HG03175 (cell line): ENCODE measurements around the gene KLC3.
"Not testable (repeated sequence)": the region's sequence is repeated elsewhere in the genome, so short reads cannot be mapped to it uniquely, and the experiment has no call there.

Experiments used
- ATAC-seq: cut with Tn5 transposase; IDR thresholded peaks from one replicate; pipeline ENCODE4 v1.9.1; 2021; ENCODE audit warnings: mild to moderate bottlenecking, moderate library complexity; ENCODE audit not compliant: unreplicated experiment

The KLC3 gene

DNA sequence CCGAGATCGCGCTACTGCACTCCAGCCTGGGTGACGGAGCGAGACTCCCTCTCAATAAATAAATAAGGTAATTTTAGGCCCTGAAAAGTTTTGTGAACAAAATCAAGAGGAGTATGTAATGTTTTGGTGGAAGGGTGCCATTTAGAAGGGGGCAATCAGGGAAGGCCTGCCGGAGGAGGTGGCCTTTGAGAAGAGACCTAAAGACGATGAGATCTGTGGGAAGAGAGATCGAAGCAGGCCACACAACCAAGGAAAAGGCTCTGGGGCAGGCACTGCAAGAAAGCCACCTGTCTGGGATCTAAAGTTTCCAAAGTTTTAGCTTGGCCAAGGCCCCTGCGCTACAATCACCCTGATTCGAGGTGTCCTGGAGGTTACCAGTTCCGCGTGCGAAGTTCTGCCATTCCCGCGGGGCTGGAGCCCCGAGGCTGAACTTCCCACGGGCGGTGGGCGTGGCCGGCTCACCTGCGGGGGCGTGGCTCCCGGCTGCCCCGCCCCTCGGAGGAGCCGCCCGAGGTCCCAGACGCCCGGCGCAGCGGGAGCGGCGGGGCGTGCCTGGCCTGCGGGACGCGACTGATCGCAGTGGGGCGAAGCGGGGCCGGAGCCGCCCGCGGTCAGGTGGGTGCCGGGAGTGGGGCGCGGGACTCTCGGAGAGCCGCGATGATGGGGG, at the start of gene KLC3:
KLC3 (plus strand) TSS at position 519 of the 667 bp plus-strand sequence. CDS start 4,792 bp downstream, outside the sequence.
- ATAC-seq = no peak

DNA sequence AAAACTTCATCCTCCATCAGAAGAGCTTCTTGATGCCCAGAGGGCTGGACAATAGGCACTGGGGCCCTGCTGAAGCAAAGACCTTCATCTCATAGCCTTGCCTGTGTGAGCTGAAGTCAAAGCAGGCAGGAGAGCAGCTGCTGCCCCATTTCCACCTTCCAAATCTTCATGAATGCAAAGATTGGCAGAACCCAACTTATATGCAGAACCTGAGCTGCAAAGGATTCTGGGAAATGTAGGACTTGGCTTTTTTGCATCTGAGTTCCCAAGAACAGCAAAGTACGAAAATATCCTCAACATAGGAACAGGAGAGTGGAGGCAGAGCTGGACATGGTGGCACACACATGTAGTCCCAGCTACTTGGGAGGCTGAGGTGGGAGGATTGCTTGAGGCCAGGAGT, 48.7 kb upstream of the KLC3 start:
- ATAC-seq = no peak

DNA sequence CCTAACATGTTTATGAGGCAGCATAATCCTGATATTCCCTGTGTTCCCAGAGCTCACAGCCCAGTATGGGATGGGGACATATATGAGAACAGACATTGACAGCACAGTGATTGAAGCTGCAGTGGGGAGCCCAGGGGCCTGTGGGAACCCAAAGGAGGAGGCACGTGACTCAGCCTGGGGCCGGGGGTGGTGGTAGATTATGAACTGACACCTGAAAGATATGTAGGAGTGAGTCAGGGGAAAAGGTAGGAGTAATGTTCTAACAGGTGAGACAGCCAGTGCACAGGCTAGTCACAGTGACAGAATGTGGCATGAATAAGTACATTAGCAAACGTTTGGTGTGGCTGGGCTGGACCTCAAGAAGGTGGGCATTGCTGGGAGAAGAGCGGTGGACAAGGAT, 46.9 kb upstream of the KLC3 start:
- no peak for ATAC-seq

DNA sequence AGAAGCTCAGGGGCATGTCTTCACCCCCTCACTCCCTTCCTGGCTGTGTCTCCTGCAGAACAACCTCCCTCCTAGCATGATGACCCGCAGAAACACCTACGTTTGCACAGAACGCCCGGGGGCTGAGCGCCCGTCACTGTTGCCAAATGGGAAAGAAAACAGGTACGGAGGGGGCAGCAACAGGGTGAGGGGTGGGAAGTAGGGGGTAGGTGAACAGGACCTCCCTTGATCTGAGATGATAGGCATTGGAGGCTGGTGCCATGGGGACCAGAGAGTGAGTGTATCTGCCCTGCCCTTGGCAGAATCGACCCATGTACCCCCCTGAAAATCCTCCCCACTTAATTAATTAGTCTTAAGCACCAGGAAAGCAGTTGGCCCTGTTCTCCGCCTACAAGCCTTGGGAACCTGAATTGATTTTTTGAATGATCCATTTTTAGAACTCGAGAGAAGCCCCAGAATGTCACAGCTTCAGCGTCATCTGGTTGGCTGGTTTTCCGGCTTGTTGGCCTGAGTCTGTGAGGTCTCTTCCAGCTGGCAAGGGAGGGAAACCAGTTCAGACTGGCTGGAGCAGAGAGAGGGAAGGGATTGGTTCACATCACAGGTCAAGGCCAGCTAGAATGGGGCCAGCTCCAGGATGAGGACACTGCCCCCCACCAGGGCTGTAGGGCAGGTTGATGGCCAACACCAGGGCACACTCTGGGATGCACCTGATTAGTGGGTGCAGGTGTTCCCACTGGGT, 46.1 kb upstream of the KLC3 start:
- ATAC-seq = no peak

DNA sequence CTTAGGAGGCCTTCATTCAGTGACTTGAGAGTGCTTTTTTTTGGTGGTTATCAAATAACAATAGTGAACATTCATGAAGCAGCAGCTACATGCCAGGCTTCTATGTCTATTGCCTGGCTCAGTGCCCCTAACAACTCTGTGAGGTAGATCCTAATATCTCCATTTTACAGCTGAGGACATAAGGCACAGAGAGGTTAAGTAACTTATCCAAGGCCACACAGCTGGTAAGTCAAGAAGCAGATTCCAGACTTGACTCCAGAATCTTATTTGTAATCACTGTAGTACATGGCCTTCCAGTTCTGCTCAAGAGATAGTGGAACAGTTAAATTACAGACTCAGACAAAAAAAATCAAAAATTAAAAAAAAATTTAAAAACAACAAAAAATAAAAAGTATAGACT, 44.7 kb upstream of the KLC3 start:
- ATAC-seq = no peak

DNA sequence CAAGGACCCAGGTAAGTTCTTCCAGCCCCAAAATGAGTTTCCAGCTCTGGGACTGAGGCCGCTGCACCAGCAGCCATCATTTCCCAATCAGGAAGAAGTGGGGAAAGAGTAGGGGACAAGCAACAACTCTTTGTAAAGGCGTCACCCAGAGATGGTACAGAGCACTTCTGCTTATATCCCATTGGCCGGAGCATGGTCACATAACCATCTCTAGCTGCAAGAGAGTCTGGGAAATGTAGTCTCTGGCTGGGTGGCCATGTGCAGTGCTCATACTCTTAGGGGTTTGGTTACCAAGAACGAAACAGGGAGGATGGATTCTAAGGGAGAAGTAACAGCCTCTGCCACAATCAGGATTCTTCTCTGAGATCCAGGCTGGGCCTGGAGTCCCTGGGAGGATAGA, 44.2 kb upstream of the KLC3 start:
- ATAC-seq = no peak

DNA sequence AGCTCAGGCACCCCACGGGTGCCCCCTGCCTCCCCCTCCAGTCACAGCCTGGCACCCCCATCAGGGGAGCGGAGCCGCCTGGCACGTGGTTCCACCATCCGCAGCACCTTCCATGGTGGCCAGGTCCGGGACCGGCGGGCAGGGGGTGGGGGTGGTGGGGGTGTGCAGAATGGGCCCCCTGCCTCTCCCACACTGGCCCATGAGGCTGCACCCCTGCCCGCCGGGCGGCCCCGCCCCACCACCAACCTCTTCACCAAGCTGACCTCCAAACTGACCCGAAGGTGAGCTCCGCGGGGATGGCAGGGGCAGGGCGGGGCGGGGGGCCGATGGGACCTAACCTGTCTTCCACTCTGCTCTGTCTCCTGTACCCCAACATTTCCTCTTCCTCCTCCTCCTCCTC, 42.9 kb upstream of the KLC3 start:
- ATAC-seq = no peak

DNA sequence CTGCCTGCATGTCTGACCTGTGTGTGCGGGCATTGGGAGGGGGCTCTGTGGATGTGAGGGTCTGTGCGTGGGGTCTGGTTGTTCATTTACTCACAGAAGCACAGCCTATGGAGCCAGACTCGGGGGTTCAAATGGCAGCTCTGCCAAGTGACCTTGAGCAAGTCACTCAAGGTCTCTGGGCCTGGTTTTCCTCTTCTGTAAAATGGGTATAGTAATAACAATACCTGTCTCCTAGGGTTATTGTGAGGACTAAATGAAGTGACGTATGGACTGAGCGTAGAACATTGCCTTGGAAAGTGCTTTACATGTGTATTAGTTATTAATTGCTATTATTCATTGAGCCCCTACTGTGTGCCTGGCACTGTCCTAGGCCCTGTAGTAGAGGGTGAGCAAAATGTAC, 42.3 kb upstream of the KLC3 start:
- ATAC-seq = no peak

DNA sequence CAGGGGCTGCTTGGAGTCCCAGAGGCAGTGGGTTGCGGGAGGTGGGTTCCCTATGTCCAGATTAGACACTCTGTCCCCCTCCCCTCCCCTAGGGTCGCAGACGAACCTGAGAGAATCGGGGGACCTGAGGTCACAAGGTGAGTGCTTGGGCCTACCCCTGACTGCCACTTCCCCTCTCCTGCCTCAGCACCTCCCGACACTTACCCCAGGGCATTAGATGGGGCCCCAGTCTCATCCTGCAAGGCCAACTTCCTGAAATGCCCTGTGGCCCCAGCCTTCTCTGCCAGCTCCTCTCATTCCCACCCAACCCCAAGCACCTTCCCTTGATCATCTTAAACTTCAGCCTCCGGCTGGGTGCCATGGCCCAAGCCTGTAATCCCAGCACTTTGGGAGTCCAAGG, 40.8 kb upstream of the KLC3 start:
- ATAC-seq = no peak

DNA sequence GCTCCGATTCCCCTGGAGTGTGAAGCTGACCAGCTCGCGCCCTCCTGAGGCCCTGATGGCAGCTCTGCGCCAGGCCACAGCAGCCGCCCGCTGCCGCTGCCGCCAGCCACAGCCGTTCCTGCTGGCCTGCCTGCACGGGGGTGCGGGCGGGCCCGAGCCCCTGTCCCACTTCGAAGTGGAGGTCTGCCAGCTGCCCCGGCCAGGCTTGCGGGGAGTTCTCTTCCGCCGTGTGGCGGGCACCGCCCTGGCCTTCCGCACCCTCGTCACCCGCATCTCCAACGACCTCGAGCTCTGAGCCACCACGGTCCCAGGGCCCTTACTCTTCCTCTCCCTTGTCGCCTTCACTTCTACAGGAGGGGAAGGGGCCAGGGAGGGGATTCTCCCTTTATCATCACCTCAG, 38.1 kb upstream of the KLC3 start:
- no peak for ATAC-seq

DNA sequence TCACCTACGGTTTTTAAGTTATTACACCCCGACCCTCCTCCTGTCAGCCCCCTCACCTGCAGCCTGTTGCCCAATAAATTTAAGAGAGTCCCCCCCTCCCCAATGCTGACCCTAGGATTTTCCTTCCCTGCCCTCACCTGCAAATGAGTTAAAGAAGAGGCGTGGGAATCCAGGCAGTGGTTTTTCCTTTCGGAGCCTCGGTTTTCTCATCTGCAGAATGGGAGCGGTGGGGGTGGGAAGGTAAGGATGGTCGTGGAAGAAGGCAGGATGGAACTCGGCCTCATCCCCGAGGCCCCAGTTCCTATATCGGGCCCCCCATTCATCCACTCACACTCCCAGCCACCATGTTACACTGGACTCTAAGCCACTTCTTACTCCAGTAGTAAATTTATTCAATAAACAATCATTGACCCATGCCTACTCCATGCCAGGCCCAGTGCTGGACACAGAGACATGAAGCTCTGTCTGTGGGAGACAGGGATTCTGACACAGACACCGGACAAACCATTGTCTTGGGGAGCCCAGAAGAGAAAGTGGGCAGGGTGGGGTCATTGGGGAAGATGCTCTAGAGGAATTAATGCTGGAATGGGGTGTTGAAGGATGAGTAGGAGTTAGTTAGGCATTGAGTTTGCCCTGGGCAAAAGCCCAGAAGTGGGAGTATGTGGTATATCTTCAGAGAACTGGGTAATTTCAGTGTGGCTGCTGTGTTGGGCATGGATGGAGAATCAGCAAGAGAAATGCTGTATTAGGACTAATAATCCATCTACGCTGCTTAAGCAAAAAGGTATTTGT, 37.1 kb upstream of the KLC3 start:
- ATAC-seq = no peak

DNA sequence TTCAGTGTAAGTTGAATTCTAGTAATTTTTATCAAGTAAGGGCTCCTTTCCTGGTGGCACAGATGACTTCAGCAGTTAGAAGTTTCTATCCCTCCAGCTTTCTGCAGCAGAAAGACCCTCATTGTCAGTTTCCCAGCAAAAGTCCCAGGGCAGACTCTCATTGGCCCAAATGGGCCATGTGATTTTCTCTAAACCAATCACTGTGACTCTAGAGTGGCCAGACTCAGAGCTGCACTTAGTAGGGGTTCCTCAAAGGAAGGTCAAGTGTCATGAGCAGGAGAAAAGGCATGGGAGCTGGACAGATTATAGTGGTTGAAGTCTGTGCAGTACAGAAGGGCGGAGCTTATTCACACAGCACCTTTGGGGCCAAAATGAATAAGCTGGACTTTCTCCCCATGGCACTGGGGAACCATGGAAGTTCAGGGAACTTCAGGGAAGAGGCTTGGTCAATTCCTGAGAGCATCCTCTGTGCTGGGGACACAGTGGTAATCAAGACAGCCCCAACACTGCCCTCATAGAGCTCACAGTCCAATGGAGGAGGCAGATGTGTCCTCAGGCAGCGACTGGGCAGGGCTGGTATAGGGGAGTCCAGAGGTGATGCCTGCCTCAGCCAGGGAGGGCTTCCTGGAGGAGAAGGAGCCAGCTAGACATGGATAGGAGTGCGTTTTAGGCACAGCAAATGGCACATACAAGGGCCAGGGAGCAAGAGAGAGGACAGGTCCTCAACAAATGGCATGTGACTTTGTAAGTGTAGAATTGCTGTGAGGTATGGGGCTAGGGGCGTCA, 36.2 kb upstream of the KLC3 start:
- no peak for ATAC-seq

DNA sequence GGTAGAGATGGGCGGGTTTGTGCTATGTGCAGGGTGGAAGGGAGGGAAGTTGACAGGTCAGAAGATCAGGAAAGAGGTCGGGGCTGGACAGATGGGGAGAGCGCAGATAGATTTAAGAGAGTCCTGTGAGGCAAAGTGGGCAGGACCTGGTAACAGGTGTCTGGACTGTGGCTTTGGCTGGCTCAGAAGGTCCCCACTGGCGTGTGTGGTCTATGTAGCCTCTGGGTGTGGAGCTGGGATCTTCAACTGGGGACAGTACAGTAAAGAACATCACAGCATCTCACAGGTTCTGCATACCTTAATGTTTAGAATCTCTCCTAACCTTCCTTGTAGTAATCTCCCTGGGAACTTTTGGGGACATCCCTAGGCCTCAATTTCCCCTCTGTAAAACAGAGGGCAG, 35.5 kb upstream of the KLC3 start:
- ATAC-seq = no peak

DNA sequence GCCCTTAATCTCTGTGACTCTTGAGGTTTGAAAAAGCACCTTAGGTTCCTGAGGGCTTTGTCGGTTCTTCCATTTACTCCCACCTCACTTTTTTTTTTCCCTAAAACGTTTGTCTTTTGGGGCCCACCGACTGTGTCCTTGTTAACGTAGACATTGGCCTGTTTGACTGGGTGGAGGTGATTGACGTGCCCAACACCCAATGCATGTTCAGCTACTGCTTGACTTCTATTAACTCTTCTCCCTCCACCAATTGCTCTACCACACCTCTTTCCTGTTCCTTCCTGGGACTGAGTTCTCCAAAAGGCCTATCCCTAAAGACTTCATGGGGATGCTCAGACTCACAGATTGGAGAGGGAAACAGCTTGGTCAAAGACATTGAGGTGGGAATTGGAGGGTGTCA, 35.1 kb upstream of the KLC3 start:
- ATAC-seq = no peak

DNA sequence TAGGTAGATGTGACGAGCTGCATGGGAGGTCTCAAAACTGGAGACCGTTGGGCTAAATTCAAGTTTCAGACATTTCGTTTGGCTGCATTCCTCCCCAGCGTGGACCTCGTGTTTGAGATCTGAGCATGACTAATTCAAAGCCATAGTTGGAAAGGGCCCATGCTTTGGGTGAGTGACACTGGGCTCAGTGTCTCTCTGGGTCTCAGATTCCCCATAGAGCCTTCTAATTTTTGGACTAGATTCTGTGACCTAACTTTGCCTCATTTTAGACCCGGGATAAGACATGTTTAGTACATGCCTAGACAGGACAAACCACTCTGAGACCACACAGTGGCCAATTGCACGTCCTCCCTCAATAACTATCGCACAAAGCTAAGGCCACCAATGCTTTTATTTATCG, 34.5 kb upstream of the KLC3 start:
- ATAC-seq = no peak

DNA sequence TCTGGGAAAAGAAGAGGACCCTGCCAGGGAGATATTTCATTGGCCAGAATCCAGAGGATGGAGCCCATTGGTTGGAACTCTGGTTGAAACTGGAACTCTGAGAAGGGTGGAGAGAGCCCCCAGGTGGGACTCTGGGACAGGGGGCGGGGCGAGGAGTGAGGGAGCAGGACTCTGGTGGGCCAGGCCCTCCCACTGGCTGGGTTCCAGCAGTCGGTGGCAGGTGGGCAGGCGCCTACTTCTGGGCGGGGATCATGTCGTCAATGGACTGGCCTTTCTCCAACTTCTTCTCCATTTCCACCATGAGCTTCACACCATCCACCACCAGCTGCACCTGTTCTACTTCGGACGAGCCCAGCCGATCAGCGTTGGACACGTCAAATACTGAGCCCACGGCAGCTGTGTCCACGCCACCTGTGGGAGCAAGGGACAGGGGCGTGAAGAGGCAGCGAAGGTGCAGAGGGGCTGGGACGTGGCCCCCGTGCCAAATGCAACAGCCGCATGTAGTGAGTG, 34.0 kb upstream of the KLC3 start:
- no peak for ATAC-seq

DNA sequence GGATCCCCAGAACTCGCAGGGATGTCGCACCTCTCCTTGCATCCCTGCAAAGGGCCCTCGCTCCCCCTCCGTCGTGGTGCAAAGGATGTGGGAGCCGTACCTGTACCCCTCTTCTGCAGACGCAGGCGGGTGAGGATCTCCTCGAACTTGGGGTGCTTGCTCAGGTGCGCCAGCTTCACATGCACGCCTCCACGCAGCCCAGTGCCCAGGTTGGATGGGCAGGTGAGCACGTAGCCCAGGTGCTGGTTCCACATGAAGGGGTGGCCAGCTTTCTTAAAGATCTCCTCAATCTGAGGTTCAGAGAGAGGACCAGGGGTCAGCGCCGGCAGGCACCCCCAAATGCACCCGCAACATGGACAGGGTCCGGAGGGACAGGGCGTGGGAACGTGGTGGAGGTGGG, 33.2 kb upstream of the KLC3 start:
- no peak for ATAC-seq

DNA sequence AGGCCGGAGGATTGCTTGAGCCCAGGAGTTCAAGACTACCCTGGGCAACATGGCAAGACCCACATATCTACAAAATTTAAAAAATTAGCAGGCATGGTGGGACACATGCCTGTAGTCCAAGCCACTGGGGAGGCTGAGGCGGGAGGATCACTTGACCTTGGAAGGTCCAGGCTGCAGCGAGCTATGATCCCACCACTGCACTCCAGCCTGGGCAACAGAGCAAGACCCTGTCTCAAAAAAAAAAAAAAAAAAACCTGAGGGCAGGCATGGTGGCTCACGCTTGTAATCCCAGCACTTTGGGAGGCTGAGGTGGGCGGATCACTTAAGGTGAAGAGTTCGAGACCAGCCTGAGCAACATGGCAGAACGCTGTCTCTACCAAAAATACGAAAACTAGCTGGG, 31.2 kb upstream of the KLC3 start:
- not testable (repeated sequence) for ATAC-seq

DNA sequence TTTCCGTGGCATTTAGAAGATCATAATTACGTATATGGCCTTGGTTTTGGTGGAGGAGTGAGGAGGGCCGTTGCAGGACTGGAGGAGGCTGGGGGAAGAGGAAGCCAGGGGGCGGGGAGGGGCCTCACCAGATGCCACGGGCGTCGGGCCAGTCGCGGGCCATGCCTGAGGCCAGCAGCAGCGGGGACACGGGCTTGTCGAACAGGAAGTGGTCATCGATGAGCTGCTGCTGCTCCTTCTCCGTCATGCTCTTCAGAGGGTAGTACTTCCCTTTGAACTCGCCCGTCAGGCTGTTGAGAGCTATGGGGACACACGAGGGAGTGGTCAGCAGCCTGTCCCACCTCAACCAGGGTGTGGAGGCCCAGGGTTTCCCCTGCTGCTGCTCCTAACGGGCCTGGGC, 28.9 kb upstream of the KLC3 start:
- no peak for ATAC-seq

DNA sequence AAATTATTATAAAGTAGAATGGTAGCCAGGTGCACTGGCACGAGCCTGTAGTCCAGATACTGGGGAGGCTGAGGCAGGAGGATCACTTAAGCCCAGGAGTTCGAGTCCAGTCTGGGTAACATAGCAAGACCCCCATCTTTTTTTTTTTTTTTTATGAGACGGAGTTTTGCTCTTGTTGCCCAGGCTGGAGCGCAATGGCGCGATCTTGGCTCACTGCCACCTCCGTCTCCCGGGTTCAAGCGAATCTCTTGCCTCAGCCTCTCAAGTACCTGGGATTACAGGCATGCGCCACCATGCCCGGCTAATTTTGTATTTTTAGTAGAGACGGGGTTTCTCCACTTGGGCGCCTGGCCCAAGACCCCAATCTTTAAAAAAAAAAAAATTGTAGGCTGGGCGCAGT, 28.3 kb upstream of the KLC3 start:
- ATAC-seq = not testable (repeated sequence)

DNA sequence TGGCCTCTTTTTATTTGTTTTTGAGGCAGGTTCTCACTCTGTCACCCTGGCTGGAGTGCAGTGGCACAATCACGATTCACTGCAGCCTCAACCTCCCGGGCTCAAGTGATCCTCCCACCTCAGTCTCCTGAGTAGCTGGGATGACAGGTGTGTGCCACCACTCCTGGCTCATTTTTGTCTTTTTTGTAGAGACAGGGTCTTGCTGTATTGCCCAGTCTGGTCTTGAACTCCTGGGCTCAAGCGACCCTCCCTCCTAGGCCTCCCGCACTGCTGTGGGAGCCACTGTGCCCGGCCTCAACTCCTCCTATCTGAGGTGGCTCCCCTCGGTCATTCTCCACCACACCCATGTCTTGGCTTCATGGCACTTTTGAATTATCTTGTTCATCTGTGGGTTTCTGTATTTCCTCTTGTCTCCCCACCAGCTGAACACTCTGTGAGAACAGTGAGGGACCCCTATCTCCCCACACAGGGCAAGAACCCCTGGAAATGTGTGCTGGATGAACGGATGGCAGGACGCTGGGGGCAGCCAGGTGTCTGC, 25.8 kb upstream of the KLC3 start:
- ATAC-seq = no peak
